Stimulated activated CD4-positive, alpha-beta T cell treated with anti-CD3 and anti-CD28 coated beads, Interleukin-4, amount 100 ng/mL, for 48 hours (primary cell): Measurements from ENCODE around the gene KIF26A.

Experiments
- DNase-seq, 2 donors: peaks; one replicate each; pipeline ENCODE4 v3.0.0-alpha.2; 2020; ENCODE audit warnings: low read depth in 2 of 2

KIF26A gene

DNA sequence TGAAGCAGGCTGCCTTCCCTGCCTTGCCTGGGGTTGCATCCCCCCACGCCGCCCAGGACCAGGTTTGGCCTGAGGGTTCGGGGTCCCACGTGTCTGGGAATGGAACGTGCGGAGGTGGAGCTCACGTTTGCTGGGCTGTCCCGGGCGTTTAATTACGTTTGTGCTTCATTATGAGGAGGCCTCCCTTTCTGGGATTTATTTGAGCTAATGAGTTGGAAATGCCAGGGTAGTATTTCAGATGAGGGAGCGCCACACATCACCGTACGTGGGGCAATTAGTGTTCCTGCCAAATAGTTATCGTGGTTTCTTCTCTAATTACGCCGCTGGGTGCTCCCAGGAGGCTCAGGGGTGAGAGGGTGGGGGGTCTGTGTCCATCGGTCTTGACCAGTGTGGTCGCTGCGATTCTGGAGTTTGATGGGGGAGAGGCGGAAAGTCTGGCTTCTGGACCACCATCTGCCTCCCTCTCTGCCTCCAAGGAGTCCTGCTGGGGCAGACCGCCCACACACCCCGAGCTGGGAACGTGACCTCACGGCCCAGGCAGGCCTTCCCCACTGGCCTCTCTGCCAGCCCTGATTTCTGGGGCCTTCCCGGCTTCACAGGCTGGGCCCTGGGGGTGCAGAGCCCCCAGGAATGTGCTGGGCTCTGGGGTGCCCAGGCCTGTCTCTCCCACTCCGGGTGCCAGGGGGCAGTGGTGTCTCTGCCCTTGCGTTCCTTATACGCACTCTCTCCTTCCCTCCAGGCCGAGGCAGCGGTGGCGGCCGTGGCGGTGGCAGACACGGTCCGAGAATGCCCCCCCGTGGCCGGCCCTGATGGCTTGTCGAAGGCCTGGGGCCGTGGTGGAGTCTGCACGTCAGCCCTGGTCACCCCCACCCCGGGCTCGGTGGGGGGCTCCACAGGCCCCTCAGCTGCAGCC, 18.9 kb downstream of the KIF26A start:
- no peak for DNase-seq

DNA sequence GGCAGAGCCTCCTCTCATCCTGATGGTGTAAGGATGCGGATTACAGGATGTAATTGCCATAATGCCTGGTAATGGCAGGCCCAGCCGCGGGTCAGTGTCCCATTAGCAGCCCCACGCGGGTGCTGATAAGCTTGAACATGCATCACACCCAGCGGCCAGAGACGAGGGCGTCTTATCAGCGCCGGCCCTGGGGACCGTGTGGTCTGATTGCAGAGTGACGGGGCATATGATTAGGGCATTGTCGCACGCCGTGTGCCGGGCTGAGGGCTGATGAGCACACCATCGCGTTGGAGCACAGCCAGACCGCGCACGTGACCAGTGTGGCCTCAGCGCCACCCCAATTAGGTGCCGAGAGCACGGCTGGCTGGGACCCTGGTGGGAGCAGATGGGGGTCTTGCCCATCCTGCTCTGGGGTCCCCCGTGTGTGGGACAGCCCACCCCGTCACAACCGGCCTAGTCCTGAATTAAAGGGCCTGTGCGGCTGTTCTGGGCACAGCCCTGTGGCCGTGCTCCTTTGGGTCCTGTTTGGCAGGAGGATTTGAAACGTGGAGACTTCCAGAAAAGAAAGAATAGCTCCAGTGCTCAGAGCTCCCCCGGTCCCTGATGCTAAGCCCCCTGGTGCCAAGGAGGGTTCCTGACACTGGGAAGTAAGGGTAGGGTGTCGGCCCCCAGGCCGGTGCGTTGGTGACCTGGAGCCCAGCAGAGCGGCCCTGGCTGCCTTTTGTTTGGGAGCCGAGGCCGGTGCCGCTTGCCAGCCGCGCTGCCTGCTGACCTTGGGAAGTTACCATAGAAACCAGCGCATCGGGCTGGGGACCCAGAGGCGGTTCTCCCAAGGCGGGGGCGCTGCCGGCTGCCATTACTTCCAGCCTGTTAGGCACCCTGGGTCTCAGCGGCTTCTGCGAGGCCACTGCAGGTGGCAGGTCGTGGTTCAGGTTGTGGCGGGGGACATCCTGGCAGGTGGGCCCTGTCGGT, 20.7 kb downstream of the KIF26A start:
- no peak for DNase-seq

DNA sequence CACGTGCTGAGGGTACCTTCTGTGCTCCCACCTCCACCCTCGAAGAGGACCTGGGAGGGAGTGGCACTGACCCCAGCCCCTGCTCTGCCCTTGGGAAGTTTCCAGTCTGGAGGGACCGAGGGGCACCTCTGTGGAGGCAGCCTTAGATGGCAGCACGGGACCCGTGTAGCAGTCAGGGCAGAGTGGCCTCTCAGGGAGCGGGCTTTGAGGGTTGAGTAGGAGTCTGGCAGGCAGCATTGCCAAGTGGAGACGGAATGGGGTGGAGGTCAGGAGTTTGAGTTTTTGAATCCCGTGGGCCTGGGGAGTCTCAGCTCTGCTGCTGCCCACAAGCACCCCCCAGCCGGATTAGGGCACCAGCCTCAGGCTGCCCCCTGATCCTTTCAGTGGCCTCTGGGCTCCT, 21.6 kb downstream of the KIF26A start:
- DNase-seq: no peak

DNA sequence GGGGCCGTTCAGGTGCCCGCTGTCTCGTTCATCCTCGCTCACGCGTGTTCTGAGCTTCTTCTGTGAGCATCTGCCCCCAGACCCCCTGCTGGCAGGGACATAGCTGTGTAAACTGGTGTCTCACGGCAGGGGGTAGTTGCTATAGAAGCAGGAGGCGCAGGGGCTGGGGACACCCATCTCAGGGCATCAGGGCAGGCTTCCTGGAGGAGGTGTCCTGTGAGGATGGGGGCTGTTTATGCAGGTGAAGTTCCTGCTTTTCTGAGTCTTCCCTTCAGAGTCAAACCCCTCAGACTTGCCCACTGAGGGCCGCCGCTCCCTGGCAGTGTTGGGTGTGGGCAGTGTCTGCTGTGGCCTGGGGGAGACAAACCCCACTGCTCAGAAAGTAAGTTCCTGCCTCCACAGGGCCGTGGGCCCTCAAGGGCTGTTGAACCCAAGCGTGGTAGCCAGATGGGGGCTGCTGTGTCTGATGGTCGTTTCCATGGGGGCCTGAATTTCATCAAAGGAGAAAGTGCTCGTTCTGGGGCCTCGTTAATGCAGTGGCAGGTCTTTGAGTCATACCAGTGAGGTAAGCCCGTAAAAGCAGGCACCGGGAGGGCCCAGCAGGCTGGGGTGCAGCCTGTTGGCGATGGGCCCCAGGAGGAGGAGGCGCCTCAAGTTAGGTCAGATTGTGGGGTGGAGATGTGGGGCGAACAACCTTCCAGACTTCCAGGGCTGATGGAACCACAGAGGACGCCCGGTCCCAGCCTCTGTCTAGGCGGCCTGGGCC, 23.4 kb downstream of the KIF26A start:
- no peak for DNase-seq

DNA sequence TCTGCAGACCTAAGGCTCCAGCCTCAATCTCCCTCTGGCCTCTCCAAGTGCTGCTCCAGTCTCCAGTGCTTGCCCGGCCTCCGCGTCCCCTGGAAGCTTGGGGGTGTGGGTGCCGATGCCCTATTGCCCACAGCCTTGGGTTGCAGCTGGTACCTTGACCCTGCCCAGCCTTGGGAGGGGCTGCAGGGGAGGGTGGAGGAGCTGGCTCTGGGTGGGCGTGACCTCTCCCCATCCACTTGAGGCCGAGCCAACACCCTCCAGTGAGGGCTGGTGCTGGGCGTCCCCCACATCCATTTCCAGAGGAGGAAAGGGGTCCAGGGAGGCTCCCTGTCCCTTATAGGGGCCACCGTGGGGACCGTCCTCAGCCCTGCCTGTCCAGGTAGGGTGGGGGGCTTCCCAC, 24.1 kb downstream of the KIF26A start:
- no peak for DNase-seq

DNA sequence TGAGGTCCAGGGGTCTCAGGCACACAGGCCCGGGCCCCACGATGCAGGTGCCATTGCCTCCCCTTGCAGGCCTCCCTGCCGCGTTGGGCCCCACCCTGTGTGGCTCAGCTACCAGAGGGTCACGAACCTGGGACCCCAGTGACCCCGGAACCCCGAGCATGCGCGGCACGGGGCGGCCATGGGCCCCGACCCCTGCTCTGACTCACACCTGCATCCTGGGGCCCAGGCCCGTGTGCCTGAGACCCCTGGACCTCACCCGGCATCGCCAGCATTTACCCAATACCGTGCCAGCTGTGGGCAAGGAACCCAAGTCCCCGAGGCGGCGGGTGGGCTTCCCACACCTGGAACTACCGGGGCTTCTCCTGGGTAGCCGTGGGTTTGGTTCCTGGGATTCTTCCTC, 25.2 kb downstream of the KIF26A start:
- no peak for DNase-seq

DNA sequence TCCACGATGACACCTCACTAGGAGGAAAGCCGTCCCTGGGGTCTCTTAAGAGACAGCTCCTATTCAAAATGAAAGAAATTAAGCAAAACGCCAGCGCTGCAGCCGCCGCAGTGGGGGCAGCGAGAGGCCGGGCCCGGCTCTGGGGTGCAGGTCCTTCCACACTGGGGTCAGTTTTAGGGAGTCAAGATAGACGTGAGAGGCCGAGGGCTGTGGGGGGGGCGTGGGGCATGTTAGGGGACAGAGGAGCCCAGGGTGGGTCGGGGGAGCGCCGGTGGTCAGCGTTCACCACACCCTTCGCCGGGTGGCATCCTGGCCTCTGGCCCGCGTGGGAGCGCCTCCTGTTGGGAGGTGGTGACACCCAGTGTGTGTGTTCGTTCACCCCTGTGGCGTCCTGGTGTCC, 25.7 kb downstream of the KIF26A start:
- DNase-seq: no peak

DNA sequence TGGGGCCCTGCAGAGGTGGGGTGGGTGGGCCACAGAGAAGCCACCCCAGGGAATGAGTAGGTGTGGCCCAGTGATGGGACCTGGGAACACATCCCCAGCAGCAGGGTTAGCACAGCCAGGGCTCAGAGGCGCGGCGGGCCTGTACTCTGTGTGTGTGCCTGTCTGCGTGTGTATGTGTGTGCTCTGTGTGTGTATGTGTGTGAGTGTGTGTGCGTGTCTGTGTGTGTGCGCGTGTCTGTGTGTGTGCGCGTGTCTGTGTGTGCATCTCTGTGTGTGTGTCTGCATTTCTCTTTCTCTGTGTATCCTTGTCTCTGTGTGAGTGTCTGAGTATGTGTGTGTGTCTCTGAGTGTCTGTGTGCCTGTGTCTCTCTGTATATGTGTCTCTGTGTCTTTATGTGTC, 26.1 kb downstream of the KIF26A start:
- no peak for DNase-seq

DNA sequence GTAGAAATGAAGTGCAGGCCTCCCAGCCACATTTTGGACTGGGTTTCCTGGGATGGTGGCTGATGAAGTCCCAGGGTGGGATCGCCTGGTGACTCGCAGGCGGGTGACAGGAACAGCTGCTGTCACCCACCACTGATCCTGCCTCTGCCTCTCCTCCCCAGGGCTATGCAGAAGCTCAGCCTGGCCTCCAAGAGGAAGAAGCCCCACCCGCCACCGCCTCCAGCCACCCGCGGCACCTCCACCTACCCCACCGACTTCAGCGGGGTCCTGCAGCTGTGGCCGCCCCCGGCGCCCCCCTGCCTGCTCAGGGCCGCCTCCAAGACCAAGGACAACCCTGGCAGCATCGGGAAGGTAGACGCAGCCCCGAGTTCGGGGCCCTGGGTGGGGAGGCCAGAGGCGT, 28.3 kb downstream of the KIF26A start:
- DNase-seq: no peak

DNA sequence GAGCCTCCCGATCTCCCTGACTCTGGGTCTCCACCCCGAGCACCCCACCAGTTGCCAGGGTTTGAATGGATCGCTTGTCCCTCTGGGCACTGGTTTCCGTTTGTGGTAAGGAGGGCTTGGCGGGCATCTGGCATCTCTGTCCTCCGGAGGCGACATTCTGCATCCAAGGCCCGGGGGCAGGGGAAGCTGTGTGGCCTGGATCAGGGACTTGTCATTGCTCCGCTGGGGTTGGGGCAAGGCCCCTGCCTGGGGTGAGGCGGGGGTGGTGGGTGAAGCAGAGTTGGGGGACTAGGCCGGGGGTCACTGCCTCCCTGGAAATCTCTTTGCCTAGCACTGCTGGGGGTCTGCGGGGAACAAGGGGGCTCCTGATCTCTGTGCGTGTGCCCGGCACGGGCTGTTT, 30.2 kb downstream of the KIF26A start:
- no peak for DNase-seq

DNA sequence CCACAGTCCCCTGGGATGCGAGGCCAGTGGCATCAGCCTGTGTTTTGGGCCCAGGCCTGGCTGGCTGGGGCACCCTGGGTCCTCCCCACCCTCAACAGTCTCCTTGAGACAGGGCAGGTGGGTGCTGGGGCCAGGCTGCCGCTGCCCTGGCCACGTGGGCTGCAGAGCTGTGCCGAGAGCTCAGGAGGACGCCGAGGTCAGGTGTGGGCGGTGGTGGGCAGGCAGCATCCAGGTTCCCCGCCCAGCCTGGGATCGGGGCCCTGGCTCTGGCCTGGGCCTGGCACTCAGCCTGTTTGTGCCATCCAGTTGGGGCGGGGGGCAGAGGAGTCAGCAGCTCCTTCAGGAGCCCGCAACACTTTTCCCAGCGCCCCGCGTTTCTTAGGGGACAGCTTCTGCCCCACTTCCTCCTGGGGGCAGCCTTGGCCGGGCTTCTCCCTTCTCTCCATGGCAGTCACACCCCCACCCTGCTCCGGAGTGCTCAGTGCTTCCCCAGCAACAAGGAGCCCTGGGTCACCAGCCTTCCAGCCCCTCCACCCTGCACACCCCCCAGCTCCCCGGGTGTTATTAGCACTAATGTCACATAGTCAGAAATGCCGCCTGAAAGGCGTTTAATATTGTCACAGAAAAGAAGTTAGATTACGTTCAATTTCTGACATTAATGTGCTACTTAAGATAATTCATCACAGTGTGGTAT, 30.8 kb downstream of the KIF26A start:
- no peak for DNase-seq

DNA sequence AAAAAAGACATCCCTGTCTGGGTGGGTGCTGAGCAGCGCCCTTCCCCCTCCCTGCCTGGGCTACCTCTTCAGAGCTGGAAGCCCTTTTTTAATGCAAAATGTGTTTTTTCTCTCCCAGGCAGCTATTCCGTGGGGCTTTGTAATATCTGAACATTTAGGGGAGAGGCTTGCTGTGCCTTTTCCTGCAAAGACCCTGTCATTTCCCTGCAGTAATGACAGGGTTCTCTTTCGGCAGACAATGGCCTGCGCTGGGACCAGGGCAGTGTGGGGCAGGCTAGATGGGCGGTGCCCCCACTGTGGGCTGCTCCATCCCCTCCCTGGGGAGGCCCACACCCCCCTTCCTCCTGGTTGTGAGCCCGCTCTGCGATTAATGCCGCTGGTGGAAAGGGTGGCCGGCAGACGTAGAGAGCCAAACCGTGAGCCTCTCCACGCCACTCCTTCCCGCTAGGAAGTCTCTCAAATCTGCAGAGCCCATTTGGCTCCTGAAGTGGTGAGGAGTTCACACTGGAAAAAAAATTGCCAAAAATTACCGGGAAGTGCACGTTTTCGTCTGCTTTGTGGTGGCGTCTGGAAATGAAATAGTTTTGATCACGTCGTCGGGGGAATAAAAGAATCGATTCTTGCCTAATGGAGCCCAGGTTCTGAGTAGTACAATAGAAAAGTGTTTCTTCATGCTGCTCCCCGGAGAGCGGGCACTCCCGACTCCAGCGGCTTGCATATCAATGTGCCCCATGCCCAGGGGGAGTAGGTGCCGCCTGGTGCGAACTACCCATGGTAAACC, 31.5 kb downstream of the KIF26A start:
- DNase-seq: no peak

DNA sequence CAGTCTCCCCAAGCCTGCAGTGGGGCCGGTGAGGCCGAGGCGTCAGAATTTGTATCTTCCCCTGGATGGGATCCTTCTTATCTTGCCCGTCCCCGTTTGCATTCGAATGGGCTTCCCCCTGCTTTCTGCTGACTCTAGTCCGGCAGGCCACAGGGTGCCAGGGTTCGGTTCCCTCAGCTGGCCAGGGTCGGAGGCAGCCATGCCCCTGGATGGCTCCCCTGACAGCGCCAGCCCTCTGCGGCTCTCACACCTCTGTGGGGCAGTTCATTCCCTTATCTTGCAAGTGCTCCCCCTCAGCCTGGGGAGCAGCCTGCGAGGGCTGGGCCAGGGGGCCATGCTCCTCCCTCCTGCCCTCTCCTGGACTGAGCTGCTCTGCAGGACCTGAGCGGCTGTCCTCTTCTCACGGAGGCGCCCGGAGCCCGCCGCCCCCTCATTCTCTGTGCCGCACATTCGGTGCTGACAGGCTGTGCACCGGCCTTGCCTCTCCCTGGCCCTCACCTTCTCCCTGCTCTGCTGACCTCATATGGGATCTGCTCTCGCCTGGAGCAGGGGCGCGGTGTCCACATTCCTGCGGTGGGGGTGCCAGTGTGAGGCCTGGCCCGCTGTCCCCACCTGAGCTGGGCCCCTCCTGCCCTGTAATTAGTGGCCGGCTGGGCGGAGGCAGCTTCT, 32.8 kb downstream of the KIF26A start:
- no peak for DNase-seq

DNA sequence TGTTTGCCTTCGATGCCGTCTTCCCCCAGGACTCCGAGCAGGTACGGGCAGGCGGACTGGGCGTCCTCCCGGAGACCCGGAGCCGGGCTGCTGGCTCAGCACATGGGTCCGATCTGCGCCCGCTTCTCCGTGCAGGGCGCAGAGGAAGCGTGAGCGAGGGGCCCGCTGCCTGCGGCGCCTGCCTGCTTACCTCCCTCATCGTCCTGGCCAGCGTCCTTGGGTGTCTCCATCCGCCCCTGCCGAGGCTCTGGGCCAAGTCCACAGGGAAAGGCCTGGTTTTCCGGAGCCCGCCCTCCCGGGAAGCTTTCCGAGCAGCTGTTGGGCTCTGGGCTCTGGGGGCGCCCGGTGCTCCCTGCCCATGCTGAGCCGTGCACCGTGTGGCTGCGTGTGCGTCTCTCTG, 33.5 kb downstream of the KIF26A start:
- DNase-seq: no peak

DNA sequence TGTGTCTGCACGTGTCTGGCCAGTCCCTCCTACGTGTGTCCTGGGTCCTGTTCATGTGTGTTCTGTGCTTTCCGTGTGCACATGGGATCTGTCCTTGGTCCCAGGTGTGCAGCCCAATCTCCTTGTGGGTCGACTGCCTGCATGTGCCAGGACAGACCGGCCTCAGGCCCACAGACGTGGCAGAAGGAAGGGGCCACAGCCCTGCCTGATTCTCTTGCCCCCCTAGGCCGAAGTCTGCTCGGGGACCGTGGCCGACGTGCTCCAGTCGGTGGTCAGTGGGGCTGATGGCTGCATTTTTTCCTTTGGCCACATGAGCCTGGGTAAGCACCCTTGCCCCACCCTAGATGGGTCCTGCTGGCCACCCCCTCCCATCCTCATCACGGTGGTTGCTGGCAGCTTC, 34.0 kb downstream of the KIF26A start:
- no peak for DNase-seq

DNA sequence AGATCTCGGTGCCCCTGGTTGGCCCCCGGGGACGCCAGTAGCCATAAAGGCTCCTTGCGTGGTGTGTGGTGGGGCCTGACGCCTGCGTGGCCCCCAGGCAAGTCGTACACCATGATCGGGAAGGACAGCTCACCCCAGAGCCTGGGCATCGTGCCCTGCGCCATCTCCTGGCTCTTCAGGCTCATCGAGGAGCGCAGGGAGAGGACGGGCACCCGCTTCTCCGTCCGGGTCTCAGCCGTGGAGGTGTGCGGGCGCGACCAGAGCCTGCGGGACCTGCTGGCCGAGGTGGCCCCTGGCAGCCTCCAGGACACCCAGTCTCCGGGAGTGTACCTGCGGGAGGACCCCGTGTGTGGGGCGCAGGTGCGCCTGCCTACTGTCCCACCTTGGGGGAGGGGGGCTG, 34.5 kb downstream of the KIF26A start:
- no peak for DNase-seq

DNA sequence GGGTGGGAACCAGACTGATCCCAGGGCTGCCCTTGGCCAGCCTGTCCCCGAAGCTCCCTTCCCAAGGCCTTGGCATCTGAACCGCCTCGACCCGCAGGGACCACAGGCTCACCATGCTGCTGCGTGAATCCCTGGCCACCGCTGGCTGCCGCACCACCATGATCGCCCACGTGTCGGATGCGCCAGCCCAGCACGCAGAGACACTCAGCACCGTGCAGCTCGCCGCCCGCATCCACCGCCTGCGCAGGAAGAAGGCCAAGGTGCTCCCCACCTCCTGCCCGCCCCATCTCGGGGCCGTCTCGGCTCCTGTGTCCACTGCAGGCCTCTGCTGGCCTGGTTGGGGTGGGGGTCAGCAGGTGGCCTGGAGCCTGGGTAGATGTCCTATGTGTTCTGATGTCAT, 35.7 kb downstream of the KIF26A start:
- no peak for DNase-seq

DNA sequence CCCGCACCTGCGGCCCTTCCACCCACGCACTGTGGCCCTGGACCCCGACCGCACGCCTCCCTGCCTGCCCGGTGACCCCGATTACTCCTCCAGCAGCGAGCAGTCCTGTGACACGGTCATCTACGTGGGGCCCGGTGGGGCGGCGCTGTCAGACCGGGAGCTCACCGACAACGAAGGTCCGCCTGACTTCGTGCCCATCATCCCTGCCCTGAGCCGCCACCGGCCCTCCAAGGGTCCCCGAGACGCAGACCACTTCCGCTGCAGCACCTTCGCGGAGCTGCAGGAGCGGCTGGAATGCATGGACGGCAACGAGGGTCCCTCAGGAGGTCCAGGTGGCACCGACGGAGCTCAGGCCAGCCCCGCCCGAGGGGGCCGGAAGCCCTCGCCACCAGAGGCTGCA, 36.7 kb downstream of the KIF26A start:
- DNase-seq: no peak

DNA sequence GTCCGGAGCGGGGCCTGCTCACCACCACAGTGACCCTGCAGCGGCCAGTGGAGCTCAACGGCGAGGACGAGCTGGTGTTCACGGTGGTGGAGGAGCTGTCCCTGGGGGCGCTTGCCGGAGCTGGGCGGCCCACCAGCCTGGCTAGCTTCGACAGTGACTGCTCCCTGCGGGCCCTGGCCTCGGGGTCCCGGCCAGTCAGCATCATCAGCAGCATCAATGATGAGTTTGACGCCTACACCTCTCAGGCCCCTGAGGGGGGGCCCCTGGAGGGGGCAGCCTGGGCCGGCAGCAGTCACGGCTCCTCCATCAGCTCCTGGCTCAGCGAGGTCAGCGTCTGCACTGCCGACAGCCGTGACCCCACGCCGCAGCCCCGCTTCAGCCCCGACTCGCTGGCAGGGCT, 37.4 kb downstream of the KIF26A start:
- DNase-seq: no peak

DNA sequence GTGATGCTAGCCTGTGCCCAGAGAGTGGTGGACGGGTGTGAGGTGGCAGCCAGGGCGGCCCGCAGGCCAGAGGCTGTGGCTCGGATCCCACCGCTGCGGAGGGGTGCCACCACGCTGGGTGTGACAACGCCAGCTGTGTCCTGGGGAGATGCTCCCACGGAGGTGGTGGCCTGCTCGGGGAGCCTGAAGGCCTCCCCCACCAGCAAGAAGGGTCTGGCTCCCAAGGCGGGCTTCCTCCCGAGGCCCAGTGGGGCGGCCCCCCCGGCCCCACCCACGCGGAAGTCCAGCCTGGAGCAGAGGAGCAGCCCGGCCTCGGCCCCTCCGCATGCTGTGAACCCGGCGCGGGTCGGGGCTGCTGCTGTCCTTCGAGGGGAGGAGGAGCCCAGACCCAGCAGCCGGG, 38.2 kb downstream of the KIF26A start:
- DNase-seq: no peak
